Spleen (tissue), 11 donors: ENCODE measurements around the gene APBB2. TPM values are rescaled to one million over a fixed set of nuclear protein-coding genes. Genes with fewer than 3 reads are reported as not detected.

Experiments
- DNase-seq: peaks from one replicate; pipeline ENCODE4 v3.0.0-alpha.2; 2020
- H3K27ac ChIP-seq, 8 donors: fragments of 200-600 bp; sonication (generic) in 7 of 8; 1 replicate in 4 of 8; 2 replicates in 4 of 8; pipeline versions ENCODE4 v1.5.0 to v1.8.0; 2016 to 2021; ENCODE audit warnings: inconsistent platforms in 4 of 8, mild to moderate bottlenecking in 4 of 8, moderate library complexity in 1 of 8
- H3K27me3 ChIP-seq, 7 donors: fragments of 200-600 bp; sonication (generic) in 6 of 7; replicated peaks in 1 of 7; 1 replicate in 4 of 7; 2 replicates in 3 of 7; pipeline versions ENCODE4 v1.5.0 to v1.8.0; 2016 to 2021; ENCODE audit warnings: inconsistent platforms in 3 of 7, mild to moderate bottlenecking in 1 of 7
- H3K36me3 ChIP-seq, 6 donors: fragments of 200-600 bp; sonication (generic) in 5 of 6; 1 replicate in 4 of 6; 2 replicates in 2 of 6; pipeline versions ENCODE4 v1.5.0 to v1.8.0; 2016 to 2021; ENCODE audit warnings: inconsistent platforms in 2 of 6
- H3K4me1 ChIP-seq, 6 donors: fragments of 200-600 bp; sonication (generic) in 5 of 6; 1 replicate in 3 of 6; 2 replicates in 3 of 6; pipeline versions ENCODE4 v1.5.0 to v1.8.0; 2016 to 2021; ENCODE audit warnings: inconsistent platforms in 3 of 6
- H3K4me3 ChIP-seq, 8 donors: fragments of 200-600 bp; sonication (generic) in 7 of 8; 1 replicate in 4 of 8; 2 replicates in 4 of 8; pipeline versions ENCODE4 v1.5.0 to v1.8.0; 2016 to 2021; ENCODE audit warnings: inconsistent platforms in 4 of 8, mild to moderate bottlenecking in 4 of 8, moderate library complexity in 2 of 8
- H3K9me3 ChIP-seq, 8 donors: fragments of 200-600 bp; sonication (generic) in 7 of 8; 1 replicate in 4 of 8; 2 replicates in 4 of 8; pipeline versions ENCODE4 v1.5.0 to v1.8.0; 2016 to 2021; ENCODE audit warnings: inconsistent platforms in 4 of 8
- POLR2A ChIP-seq, 3 donors: fragments of 450-650 bp; IDR thresholded peaks; one replicate each; pipeline ENCODE4 v1.5.1; 2017; ENCODE audit warnings: antibody characterized with exemption in 3 of 3, mild to moderate bottlenecking in 1 of 3
- POLR2AphosphoS5 ChIP-seq, 3 donors: sonication (generic); formaldehyde crosslinking; IDR thresholded peaks; one replicate each; pipeline ENCODE4 v1.5.1; 2017; ENCODE audit warnings: antibody characterized with exemption in 3 of 3
- WGBS, 5 donors: extraction: QIAGEN DNeasy Blood & Tissue Kit in 3 of 5; methylation state at CpG; one replicate each; pipeline versions ENCODE4 v1.1.5 to v1.1.7; 2013 to 2018; 5-methylcytosine and 5-hydroxymethylcytosine counted together
- intact Hi-C: fragments of 100-400 bp; cut with DNase I; formaldehyde crosslinking; loops from one replicate; pipeline ENCODE4 v1.15.0; 2023; ENCODE audit warnings: low total_unique reads
- polyA plus RNA-seq, 3 donors: library from polyadenylated mRNA; stranded (reverse); fragments of 200-250 nt; gene quantifications; one replicate each; pipeline ENCODE4 v1.2.1, GENCODE V29; 2013
- total RNA-seq, 7 donors: library from RNA; depleted of rRNA in 3 of 7; stranded (reverse); fragments of >200 nt in 3 of 7; fragmentation: NEBNext Ultra II Directional in 4 of 7; extraction: Animal tissue kit (Norgen Biotek cat#: 25700) in 4 of 7; gene quantifications; one replicate each; pipeline versions ENCODE4 v1.1.0 to v1.2.1, GENCODE V29; 2016 to 2021
- TF ChIP-seq, protein P1 (sequence below), 11 experiments: fragments of 200-600 bp in 7 of 11; fragments of 450-650 bp in 4 of 11; sonication (generic) in 4 of 11; IDR thresholded peaks in 8 of 11; conservative IDR thresholded peaks in 3 of 11; 1 replicate in 7 of 11; 2 replicates in 4 of 11; pipeline versions ENCODE4 v1.4.0 to v1.8.0; 2016 to 2021; ENCODE audit warnings: antibody characterized with exemption in 11 of 11, inconsistent platforms in 4 of 11, mild to moderate bottlenecking in 1 of 11
- donor health status: healthy with polysubstance abuse.
- donor health status: DM: no; HTN: no; CAD: no; lungs with moderate emphysema.
- donor health status: DM: no; HTN: no; CAD: no.
- donor health status: Bipolar disorder and iron deficiency.
- donor health status: healthy.
- donor health status: DM: no; HTN: no; CAD: no.
- donor health status: DM: yes; HTN: yes; CAD: no.

The APBB2 gene
- total and polyA plus RNA-seq, 10 donors, result 4.0 to 115 (median 76.7) TPM

DNA sequence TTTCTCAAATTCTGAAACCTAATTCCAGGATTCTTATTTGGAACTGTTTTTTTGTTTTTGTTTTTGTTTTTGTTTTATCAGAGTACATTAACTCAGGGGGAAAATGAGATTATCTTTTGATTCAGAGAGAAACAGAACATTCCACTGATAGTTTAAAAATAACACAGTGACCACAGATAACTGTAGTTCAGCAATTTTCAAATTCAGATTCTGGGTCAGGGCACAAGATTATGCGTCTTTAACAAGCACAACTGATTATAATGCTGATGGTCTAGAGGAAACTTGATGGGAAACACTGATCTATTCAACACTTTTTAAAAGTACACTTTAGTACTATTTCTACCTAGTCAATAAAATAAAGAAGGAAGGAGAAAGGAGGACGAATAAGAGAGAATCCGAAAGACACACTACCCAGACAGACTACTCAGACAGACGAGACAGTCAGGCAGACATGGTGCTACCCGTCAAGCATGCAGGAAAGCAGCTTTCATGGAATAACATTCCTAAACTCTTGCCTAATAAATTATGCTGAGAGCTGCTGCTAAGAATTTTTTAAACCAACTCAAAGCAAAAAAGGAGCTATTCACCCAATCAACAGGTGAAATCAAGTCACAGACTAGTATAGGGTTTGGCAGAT is 59.0 kb downstream of the APBB2 start:
- DNase-seq, result no peak
- no peak overlapping the region for H3K4me3 ChIP-seq

DNA sequence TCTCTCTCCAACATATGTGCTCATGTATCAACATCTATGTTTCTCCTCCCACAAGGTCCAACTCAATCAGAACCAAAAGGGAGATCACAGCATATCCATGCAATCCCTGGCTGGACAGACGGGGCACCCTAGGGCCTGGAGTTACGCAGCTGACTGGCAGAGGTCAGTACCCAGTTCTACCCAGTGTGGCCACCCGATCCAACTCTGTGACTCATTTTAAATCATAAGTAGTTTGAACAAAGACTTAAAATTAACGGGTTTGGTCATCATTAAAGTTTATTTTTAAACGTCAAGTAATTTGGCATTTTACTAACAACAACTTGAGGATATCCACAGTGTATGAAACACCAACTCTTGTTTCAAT is 59.5 kb downstream of the APBB2 start:
- Histone ChIP-seq H3K27ac (peak overlapping the region in 7 of 8 donors; percentile 16 to 80 (median 63)), H3K27me3 (no peaks in the 10 kb centered on the region), H3K9me3 (no peaks in the 10 kb centered on the region), H3K4me3 (no peak overlapping the region), H3K36me3 (no peaks in the 10 kb centered on the region), H3K4me1 (peaks cover 0 to 9% (median 4%) of the 10 kb centered on the region in 6 donors)
- intact Hi-C loops, result no loop called here
- WGBS, 5 donors, result 86 to 97% (median 89%) methylated on average over 5 of the region's 5 CpGs
- TF ChIP-seq POLR2AphosphoS5 (IDR thresholded peaks at IDR 0.05) (no peak), POLR2A (IDR thresholded peaks at IDR 0.05) (no peak)
- TF ChIP-seq, protein P1, sequence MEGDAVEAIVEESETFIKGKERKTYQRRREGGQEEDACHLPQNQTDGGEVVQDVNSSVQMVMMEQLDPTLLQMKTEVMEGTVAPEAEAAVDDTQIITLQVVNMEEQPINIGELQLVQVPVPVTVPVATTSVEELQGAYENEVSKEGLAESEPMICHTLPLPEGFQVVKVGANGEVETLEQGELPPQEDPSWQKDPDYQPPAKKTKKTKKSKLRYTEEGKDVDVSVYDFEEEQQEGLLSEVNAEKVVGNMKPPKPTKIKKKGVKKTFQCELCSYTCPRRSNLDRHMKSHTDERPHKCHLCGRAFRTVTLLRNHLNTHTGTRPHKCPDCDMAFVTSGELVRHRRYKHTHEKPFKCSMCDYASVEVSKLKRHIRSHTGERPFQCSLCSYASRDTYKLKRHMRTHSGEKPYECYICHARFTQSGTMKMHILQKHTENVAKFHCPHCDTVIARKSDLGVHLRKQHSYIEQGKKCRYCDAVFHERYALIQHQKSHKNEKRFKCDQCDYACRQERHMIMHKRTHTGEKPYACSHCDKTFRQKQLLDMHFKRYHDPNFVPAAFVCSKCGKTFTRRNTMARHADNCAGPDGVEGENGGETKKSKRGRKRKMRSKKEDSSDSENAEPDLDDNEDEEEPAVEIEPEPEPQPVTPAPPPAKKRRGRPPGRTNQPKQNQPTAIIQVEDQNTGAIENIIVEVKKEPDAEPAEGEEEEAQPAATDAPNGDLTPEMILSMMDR (IDR thresholded peaks at IDR 0.05 in 8 of 11, conservative IDR thresholded peaks at IDR 0.05 in 3 of 11), result no peak
- no peak for DNase-seq

More for the DNA sequence above, 59.0 kb downstream of the APBB2 start:
- Histone ChIP-seq H3K9me3 (no peaks in the 10 kb centered on the region), H3K27me3 (no peaks in the 10 kb centered on the region), H3K36me3 (no peaks in the 10 kb centered on the region), H3K27ac (peak overlapping the region in 6 of 8 donors; percentile 53 to 80 (median 68)), H3K4me1 (peaks cover 0 to 13% (median 6%) of the 10 kb centered on the region in 6 donors)
- WGBS, 5 donors, result 53 to 85% (median 77%) methylated on average over 5 of the region's 5 CpGs
- TF ChIP-seq POLR2A (IDR thresholded peaks at IDR 0.05), result no peak
- TF ChIP-seq POLR2AphosphoS5 (IDR thresholded peaks at IDR 0.05), result no peak
- TF ChIP-seq, protein P1 (IDR thresholded peaks at IDR 0.05 in 8 of 11, conservative IDR thresholded peaks at IDR 0.05 in 3 of 11), result no peak
- intact Hi-C loops, result no loop called here

DNA sequence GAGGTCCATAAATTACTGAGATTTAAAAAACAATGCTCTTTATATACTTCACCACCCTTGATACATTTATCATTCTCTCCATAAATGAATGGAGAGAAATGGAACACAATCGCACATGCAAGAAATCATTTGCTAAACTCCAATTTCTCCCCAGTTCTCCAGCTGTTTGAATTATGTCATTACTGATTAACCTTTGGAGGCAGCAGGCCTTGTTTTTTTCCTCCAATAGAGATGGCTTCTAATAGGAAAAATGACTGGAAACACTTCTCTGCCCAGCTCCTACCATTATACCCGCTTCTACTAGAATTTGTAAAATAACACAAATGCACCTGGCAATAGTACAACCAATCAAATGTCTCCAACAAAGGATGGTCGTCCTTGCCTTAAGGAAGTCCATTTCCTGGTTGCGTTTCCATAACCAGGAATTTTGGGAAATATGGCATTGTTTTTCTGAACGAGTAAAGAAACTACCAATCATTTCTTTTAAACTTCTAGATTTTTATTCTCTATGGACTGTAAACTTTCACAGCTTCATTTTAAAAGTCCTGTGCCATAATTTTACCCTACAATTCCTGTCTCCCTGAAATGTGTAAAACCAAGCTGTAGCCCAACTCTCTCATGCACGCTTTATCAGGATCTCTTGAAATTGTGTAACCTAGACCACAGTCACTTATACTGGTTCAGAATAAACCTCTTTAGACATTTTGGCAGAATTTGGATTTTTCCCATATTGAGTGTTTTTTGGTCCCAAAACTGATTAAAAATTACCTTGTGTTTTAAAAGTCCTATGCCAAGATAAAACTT is 60.1 kb downstream of the APBB2 start:
- intact Hi-C loops, result no loop called here

More for the DNA sequence above, 60.1 kb downstream of the APBB2 start:
- TF ChIP-seq, protein P1 (IDR thresholded peaks at IDR 0.05 in 8 of 11, conservative IDR thresholded peaks at IDR 0.05 in 3 of 11), result no peak
- TF ChIP-seq POLR2AphosphoS5 (IDR thresholded peaks at IDR 0.05) (no peak), POLR2A (IDR thresholded peaks at IDR 0.05) (no peak)
- 51 to 70% (median 67%) methylated on average over 6 of the region's 6 CpGs for WGBS, 5 donors
- DNase-seq, result no peak
- Histone ChIP-seq H3K36me3 (no peaks in the 10 kb centered on the region), H3K4me3 (no peak overlapping the region), H3K9me3 (no peaks in the 10 kb centered on the region), H3K27ac (peak overlapping the region in 7 of 8 donors; percentile 16 to 80 (median 63)), H3K4me1 (peaks cover 0 to 9% (median 4%) of the 10 kb centered on the region in 6 donors), H3K27me3 (no peaks in the 10 kb centered on the region)
